Calu3 (cell line): ENCODE data around the gene CDC42BPB. TPM values are rescaled to one million over a fixed set of nuclear protein-coding genes. Genes with fewer than 3 reads are reported as not detected.

Experiments
- BruUV-seq: library from RNA; stranded (reverse); fragments of 400-500 nt; replicated peaks from 2 replicates; lab custom pipeline; 2021; lab: Mats Ljungman, UMichigan
- CTCF ChIA-PET: fragments of 300-600 bp; sonication (Branson Sonifier 250); formaldehyde crosslinking; loops from one replicate; lab custom pipeline; 2022; ENCODE audit warnings: antibody characterized with exemption; lab: Charles Lee
- DNase-seq: peaks from one replicate; pipeline ENCODE4 v3.0.0; 2022
- H3K27ac Mint-ChIP-seq: one replicate; pipeline ENCODE4 v1.8.0; 2022; ENCODE audit warnings: mixed read lengths; ENCODE audit not compliant: unreplicated experiment
- H3K27me3 Mint-ChIP-seq: one replicate; pipeline ENCODE4 v1.8.0; 2022; ENCODE audit warnings: mixed read lengths; ENCODE audit not compliant: unreplicated experiment
- H3K36me3 Mint-ChIP-seq: one replicate; pipeline ENCODE4 v1.8.0; 2022; ENCODE audit warnings: mild to moderate bottlenecking, moderate library complexity, mixed read lengths; ENCODE audit not compliant: insufficient read depth, unreplicated experiment
- H3K4me1 Mint-ChIP-seq: one replicate; pipeline ENCODE4 v1.8.0; 2022; ENCODE audit warnings: mild to moderate bottlenecking, low read depth, mixed read lengths; ENCODE audit not compliant: unreplicated experiment
- H3K4me3 Mint-ChIP-seq: one replicate; pipeline ENCODE4 v1.8.0; 2022; ENCODE audit warnings: mild to moderate bottlenecking, low read depth, moderate library complexity, mixed read lengths; ENCODE audit not compliant: unreplicated experiment
- H3K9me3 Mint-ChIP-seq: one replicate; pipeline ENCODE4 v1.8.0; 2022; ENCODE audit warnings: low read depth, mixed read lengths; ENCODE audit not compliant: unreplicated experiment
- intact Hi-C: fragments of 100-400 bp; cut with micrococcal nuclease; formaldehyde crosslinking; loops from one replicate; pipeline ENCODE4 v1.10.0; 2022; ENCODE audit not compliant: unreplicated experiment
- total RNA-seq: library from RNA; stranded (reverse); gene quantifications from 2 replicates; pipeline ENCODE4 v1.2.3, GENCODE V29; 2022
- TF ChIP-seq, protein P1 (sequence below): fragments of 200-600 bp; IDR thresholded peaks from one replicate; pipeline ENCODE4 v1.8.0; 2022; ENCODE audit warnings: antibody characterized with exemption; ENCODE audit not compliant: unreplicated experiment

Gene CDC42BPB
- total RNA-seq, 1 experiment from 2014 or later: 98.7 TPM

GRCh38 chr14:102965971-102966655, 91.2 kb downstream of the CDC42BPB start:
- Mint-ChIP-seq H3K27me3 (no peaks in the 10 kb centered on the region), H3K4me1 (no peaks in the 10 kb centered on the region), H3K36me3 (peaks cover 73% of the 10 kb centered on the region), H3K4me3 (no peak overlapping the region), H3K9me3 (no peaks in the 10 kb centered on the region), H3K27ac (no peak overlapping the region)
- TF ChIP-seq, protein P1, sequence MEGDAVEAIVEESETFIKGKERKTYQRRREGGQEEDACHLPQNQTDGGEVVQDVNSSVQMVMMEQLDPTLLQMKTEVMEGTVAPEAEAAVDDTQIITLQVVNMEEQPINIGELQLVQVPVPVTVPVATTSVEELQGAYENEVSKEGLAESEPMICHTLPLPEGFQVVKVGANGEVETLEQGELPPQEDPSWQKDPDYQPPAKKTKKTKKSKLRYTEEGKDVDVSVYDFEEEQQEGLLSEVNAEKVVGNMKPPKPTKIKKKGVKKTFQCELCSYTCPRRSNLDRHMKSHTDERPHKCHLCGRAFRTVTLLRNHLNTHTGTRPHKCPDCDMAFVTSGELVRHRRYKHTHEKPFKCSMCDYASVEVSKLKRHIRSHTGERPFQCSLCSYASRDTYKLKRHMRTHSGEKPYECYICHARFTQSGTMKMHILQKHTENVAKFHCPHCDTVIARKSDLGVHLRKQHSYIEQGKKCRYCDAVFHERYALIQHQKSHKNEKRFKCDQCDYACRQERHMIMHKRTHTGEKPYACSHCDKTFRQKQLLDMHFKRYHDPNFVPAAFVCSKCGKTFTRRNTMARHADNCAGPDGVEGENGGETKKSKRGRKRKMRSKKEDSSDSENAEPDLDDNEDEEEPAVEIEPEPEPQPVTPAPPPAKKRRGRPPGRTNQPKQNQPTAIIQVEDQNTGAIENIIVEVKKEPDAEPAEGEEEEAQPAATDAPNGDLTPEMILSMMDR: no peak
- no peak for DNase-seq
- no TSS peak for BruUV-seq
- intact Hi-C loops: no loop called here
- CTCF ChIA-PET: no interaction called here

DNA sequence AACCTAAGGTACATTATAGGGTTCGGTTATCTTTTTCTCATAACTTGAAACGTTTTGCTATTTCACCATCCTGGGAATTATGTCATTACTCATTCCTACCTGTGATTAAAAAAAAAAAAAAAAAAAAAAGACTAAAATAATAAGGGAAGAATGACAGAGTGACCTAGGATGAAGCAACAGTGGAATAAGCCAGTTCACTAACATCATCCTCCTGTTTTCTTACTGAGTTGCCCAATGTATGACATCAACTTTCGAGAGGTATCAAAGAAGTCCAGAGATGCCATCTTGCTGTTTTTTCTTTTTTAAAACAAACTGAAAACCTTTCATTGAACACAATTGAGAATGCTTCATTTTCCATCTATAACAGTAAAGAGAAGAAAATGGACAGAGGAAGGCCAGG, 92.1 kb downstream of the CDC42BPB start:
- Mint-ChIP-seq H3K9me3 (no peaks in the 10 kb centered on the region), H3K36me3 (peaks cover 67% of the 10 kb centered on the region), H3K4me1 (no peaks in the 10 kb centered on the region), H3K27ac (no peak overlapping the region), H3K27me3 (no peaks in the 10 kb centered on the region), H3K4me3 (no peak overlapping the region)
- TF ChIP-seq, protein P1: no peak
- no TSS peak for BruUV-seq
- CTCF ChIA-PET: no interaction called here
- intact Hi-C loops: no loop called here
- DNase-seq: no peak

DNA sequence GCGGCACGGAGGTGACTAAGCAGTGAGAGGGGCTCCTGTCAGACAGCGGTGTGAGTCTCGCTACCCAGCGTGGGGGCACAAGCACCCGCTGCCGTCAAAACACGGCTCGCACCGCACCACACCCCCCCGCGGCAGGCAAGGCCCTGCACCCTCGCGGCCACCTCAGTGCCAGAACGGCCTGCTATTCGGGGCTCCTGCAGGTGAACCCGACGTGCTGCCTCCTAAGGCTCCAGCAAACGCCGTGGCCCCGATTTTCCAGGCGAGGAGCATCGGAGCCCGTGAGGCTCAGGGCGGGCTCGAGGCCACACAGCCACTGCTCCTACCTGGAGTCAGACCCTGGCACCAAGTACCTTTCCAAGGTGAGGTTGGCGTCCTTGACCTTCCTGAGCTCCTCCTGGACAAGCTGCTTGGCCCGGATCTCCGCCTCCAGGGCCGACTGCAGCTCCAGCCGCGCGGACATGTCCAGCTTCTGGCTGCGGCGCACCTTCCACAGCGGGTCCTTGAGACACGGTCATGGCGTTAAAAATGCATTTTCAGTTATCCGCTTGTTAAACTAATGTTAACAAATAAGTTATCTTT, 93.1 kb downstream of the CDC42BPB start:
- H3K9me3 Mint-ChIP-seq: no peaks in the 10 kb centered on the region
- H3K27ac Mint-ChIP-seq: no peak overlapping the region
- H3K4me3 Mint-ChIP-seq: no peak overlapping the region
- H3K4me1 Mint-ChIP-seq: no peaks in the 10 kb centered on the region
- no peaks in the 10 kb centered on the region for H3K27me3 Mint-ChIP-seq
- no TSS peak for BruUV-seq
- TF ChIP-seq, protein P1: no peak
- no peak for DNase-seq
- H3K36me3 Mint-ChIP-seq: peaks cover 70% of the 10 kb centered on the region
- intact Hi-C loops: no loop called here
- CTCF ChIA-PET: no interaction called here

- H3K4me1 Mint-ChIP-seq: no peaks in the 10 kb centered on the region
- H3K27ac Mint-ChIP-seq: no peak overlapping the region
- no TSS peak for BruUV-seq
- CTCF ChIA-PET: no interaction called here
- H3K36me3 Mint-ChIP-seq: peaks cover 60% of the 10 kb centered on the region
- intact Hi-C loops: no loop called here
- TF ChIP-seq, protein P1: no peak
- no peaks in the 10 kb centered on the region for H3K27me3 Mint-ChIP-seq
- no peak overlapping the region for H3K4me3 Mint-ChIP-seq
- H3K9me3 Mint-ChIP-seq: no peaks in the 10 kb centered on the region
- DNase-seq: no peak
Measured at GRCh38 chr14:102962111-102962627, 95.2 kb downstream of the CDC42BPB start.
